Embryonic facial prominence (tissue), 1 donor: ENCODE results near the gene SEC14L6.

Experiments
- DNase-seq: peaks from one replicate; pipeline ENCODE4 v3.0.0-alpha.2; 2016; ENCODE audit errors: extremely low spot score

Gene SEC14L6

GRCh38 chr22:30497466-30498150 is 48.9 kb downstream of the SEC14L6 start:
- DNase-seq: no peak

- no peak for DNase-seq
Measured at GRCh38 chr22:30495041-30495784, 51.3 kb downstream of the SEC14L6 start.

GRCh38 chr22:30492144-30492543 is 54.4 kb downstream of the SEC14L6 start:
- no peak for DNase-seq

GRCh38 chr22:30491381-30491780 is 55.2 kb downstream of the SEC14L6 start:
- no peak for DNase-seq

DNA sequence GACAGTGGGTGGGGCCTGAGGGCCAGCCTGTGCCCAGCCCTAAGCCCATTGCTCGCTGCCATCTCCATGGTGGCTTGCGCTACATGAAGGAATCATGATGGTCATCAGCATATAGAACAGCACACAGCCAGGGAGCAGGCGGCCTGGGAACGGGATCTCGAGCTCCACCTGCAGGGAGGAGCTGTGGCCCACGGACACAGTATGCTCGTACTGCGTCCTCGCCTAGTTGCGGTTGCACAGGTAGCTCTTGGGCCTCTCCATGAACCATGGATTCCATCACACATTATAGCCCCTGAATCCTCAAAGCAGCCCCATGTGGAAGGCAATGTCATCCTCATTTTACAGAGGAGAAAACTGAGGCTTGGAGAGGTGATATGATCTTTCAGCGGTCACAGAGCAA is 56.1 kb downstream of the SEC14L6 start:
- no peak for DNase-seq

DNA sequence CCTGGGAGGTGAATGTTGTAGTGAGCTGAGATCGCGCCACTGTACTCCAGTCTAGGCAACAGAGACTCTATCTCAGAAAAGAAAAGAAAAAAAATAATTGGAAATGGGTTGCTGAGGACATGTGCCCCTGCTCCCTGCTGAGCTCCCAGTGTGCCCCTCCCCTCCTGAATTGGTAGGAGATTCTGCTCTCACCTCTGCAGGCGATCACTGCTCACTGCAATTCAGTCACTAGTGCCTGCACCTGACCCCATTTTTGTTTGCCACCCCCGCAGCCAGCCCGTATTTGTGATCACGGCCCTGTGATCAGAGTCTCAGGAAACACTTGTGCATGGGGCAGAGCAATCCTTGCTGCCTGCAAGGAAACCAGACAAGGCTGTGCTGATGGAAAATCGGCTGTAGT is 58.4 kb downstream of the SEC14L6 start:
- DNase-seq: no peak

- DNase-seq: no peak
Measured at GRCh38 chr22:30486661-30487115, 59.9 kb downstream of the SEC14L6 start.

DNA sequence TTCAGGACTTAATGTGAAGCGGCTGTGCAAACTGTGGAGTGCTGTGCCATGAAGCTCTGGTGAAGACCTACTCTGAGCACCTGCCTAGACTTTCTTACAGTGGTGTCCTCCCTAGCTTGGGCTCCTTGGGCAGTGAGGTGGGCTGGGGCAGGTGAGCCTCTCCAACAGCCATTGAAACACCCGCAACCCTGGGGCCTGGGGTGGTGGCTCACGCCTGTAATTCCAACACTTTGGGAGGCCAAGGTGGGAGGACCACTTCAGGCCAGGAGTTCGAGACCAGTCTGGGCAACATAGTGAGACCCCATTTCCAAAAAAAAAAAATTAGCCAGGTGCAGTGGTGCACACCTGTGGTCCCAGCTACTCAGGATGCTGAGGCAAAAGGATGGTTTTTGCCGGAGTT is 60.4 kb downstream of the SEC14L6 start:
- DNase-seq: no peak

GRCh38 chr22:30485362-30485988 is 61.1 kb downstream of the SEC14L6 start:
- no peak for DNase-seq

DNA sequence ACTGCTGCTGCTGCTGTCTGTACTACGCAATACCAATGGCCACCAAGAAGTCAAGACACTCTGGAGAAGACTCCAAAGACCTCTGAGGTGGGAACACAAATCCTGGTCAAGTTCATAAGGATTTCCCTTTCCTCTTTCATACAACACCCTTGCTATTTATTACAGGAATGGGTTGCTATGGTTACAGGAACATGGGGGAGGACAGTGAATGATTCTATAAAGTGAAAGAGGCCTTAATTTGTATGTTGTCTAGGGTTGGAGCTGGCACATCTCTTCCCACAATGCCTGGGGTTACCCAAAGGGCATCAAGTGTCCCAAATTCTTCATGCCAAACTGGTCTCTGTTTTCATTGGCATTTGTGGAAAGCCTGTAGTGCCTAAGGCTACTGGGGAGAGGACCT is 63.4 kb downstream of the SEC14L6 start:
- DNase-seq: no peak

DNA sequence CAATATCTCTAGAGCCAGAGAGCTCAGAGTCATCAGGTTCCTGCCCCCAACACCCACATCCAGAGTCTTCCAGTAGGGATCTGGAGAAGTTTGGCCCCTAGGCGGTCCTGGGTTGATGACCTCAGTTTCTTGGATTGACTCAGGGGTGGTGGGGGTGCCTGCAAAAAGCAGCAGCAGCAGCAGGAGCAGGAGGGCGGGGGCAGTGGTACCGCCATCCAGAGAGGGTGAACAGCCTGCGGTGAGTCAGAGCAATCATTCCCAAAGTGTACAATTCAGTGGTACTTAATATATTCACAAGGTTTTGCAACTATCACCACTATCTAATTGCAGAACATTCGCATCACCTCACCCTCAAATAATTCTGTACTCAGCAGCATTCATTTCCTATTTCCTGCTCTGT is 64.8 kb downstream of the SEC14L6 start:
- DNase-seq: no peak

DNA sequence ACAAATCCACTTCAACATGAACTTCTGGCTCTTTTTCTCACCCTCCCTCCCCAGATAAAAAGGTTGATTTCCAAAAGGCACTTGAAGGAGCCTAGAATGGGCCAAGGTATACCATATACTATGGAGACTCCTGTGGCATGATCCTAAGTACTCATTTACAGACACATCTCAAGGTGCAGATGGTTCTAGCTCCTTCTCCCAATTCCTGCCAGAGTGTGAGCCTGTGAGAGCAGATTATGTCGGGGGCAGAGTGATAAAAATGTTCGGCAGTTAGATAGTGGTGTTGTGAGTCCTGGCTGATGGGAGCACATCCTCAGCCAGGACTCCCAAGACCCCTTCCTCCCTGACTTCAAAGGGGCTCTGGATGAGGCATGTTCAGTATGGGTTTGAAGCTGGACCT is 66.6 kb downstream of the SEC14L6 start:
- no peak for DNase-seq

- no peak for DNase-seq
Measured at GRCh38 chr22:30474683-30475424, 71.7 kb downstream of the SEC14L6 start.

- no peak for DNase-seq
Measured at GRCh38 chr22:30474121-30474520, 72.4 kb downstream of the SEC14L6 start.

- DNase-seq: no peak
Measured at GRCh38 chr22:30472994-30473720, 73.4 kb downstream of the SEC14L6 start.
